Parathyroid adenoma (tissue), 2 donors: ENCODE measurements around the gene ZNF668.

Experiments
- H2AFZ ChIP-seq: fragments of 300-600 bp; sonication (generic); one replicate; pipeline ENCODE4 v1.7.0; 2017; ENCODE audit warnings: antibody characterized with exemption, mild to moderate bottlenecking
- H3K27ac ChIP-seq: fragments of 300-600 bp; sonication (generic); one replicate; pipeline ENCODE4 v1.7.0; 2017
- H3K27me3 ChIP-seq: fragments of 300-600 bp; sonication (generic); one replicate; pipeline ENCODE4 v1.7.0; 2017; ENCODE audit warnings: low read length; ENCODE audit not compliant: control insufficient read depth, insufficient read depth
- H3K36me3 ChIP-seq: fragments of 300-600 bp; sonication (generic); one replicate; pipeline ENCODE4 v1.7.0; 2017; ENCODE audit warnings: low read length; ENCODE audit not compliant: control insufficient read depth, insufficient read depth
- H3K4me1 ChIP-seq: fragments of 300-600 bp; sonication (generic); one replicate; pipeline ENCODE4 v1.7.0; 2017; ENCODE audit warnings: control low read depth
- H3K4me2 ChIP-seq: fragments of 300-600 bp; sonication (generic); one replicate; pipeline ENCODE4 v1.7.0; 2017; ENCODE audit warnings: low read length
- H3K4me3 ChIP-seq: fragments of 300-600 bp; sonication (generic); one replicate; pipeline ENCODE4 v1.7.0; 2017; ENCODE audit warnings: low read depth, low read length
- H3K79me2 ChIP-seq: fragments of 300-600 bp; sonication (generic); one replicate; pipeline ENCODE4 v1.7.0; 2017; ENCODE audit warnings: control low read depth
- H3K9ac ChIP-seq: fragments of 300-600 bp; sonication (generic); one replicate; pipeline ENCODE4 v1.7.0; 2017; ENCODE audit warnings: mild to moderate bottlenecking
- H3K9me3 ChIP-seq: fragments of 300-600 bp; sonication (generic); one replicate; pipeline ENCODE4 v1.7.0; 2017; ENCODE audit warnings: low read length; ENCODE audit not compliant: control insufficient read depth
- CTCF ChIP-seq: fragments of 300-600 bp; sonication (generic); IDR thresholded peaks from one replicate; pipeline ENCODE4 v1.7.0; 2017; ENCODE audit warnings: antibody characterized with exemption, mild to moderate bottlenecking
- donor health status: primary hyperparathyroidism.

Gene ZNF668

GRCh38 chr16:31073970-31074813 is at the start of gene ZNF668, which contains the start of gene ZNF646:
ZNF668 (minus strand) TSS chr16:31074240; CDS start chr16:31064459, 9,781 bp downstream.
ZNF646 (plus strand) TSS chr16:31074422; CDS start chr16:31076325, 1,903 bp downstream.
- peaks cover 2% of the 10 kb centered on the region for H3K4me1 ChIP-seq
- H3K27me3 ChIP-seq = no peaks in the 10 kb centered on the region
- H3K36me3 ChIP-seq = no peaks in the 10 kb centered on the region
- peak within 1 kb of the TSS; percentile 90 for H3K4me2 ChIP-seq
- peaks cover 10% of the 10 kb centered on the region for H3K79me2 ChIP-seq
- H3K27ac ChIP-seq = peak within 1 kb of the TSS; percentile 86
- H3K4me3 ChIP-seq = peak within 1 kb of the TSS; percentile 90
- H2AFZ ChIP-seq = peak within 1 kb of the TSS; percentile 97
- TF ChIP-seq CTCF = no peak
- H3K9ac ChIP-seq = peak within 1 kb of the TSS; percentile 81
- no peaks in the 10 kb centered on the region for H3K9me3 ChIP-seq

DNA sequence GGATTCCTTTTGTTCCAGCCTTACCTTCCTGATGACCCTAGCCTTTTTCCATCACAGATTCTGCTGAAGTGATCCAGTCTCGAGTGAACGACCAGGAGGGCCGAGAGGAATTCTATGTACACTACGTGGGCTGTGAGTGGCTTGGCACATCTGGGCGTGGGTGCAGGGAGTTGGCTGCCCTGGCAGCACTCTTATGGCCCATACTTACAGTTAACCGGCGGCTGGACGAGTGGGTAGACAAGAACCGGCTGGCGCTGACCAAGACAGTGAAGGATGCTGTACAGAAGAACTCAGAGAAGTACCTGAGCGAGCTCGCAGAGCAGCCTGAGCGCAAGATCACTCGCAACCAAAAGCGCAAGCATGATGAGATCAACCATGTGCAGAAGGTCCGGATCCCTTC is 46.1 kb upstream of the ZNF668 start:
- Histone ChIP-seq H3K27me3 (no peaks in the 10 kb centered on the region), H3K4me2 (no peak overlapping the region), H3K36me3 (no peaks in the 10 kb centered on the region), H3K9ac (no peak overlapping the region), H3K27ac (no peak overlapping the region), H3K4me3 (no peak overlapping the region), H3K9me3 (no peaks in the 10 kb centered on the region), H3K79me2 (peaks cover 27% of the 10 kb centered on the region), H3K4me1 (no peaks in the 10 kb centered on the region), H2AFZ (no peak overlapping the region)
- TF ChIP-seq CTCF = no peak

GRCh38 chr16:31118223-31119155 is 44.4 kb upstream of the ZNF668 start:
- no peak for TF ChIP-seq CTCF
- H3K27me3 ChIP-seq = no peaks in the 10 kb centered on the region
- H3K4me3 ChIP-seq = peak overlapping the region; percentile 82
- peak overlapping the region; percentile 73 for H2AFZ ChIP-seq
- peak overlapping the region; percentile 83 for H3K9ac ChIP-seq
- H3K4me2 ChIP-seq = peak overlapping the region; percentile 80
- H3K36me3 ChIP-seq = no peaks in the 10 kb centered on the region
- H3K79me2 ChIP-seq = peaks cover 27% of the 10 kb centered on the region
- no peaks in the 10 kb centered on the region for H3K4me1 ChIP-seq
- H3K9me3 ChIP-seq = no peaks in the 10 kb centered on the region
- peak overlapping the region; percentile 99 for H3K27ac ChIP-seq

DNA sequence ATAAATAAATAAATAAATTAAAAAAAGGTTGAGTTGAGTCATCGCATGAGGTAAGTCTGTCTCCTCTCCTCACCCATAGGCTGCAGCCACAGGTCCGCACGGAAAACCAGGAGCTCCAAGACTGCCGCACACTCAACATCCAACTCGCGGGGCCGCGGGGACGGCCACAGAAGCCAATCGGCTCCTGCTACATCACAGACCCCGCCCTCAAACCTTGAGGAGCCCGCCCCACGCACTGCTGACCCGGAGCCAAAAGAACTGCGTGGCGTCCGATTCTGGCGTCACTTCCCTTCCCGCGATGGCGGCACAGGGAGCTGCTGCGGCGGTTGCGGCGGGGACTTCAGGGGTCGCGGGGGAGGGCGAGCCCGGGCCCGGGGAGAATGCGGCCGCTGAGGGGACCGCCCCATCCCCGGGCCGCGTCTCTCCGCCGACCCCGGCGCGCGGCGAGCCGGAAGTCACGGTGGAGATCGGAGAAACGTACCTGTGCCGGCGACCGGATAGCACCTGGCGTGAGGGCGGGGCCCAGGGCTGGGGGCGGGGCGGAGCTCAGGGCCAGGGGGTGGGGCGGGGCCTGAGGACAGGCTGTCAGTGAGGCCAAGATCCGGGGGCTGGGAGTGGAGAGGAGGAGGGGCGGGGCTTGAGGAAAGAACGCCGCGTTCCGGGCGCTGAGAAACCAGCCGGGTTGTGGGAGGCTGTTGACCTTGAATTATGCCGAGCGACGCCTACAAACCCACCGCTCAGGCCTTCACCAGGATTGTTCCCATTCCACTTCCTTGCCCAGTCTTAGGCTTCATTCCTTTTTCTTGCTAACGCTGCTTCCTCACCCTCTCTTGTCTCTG is 43.6 kb upstream of the ZNF668 start, which contains the start of gene KAT8:
Gene KAT8 (plus strand): TSS at position 281 of the 839 bp plus-strand sequence. CDS start 18 bp downstream, at position 299.
- Histone ChIP-seq H3K79me2 (peaks cover 27% of the 10 kb centered on the region), H3K9ac (peak within 1 kb of the TSS; percentile 83), H3K4me3 (peak within 1 kb of the TSS; percentile 82), H3K4me1 (no peaks in the 10 kb centered on the region), H3K36me3 (no peaks in the 10 kb centered on the region), H3K9me3 (no peaks in the 10 kb centered on the region), H3K27ac (peak within 1 kb of the TSS; percentile 99), H3K27me3 (no peaks in the 10 kb centered on the region), H2AFZ (peak within 1 kb of the TSS; percentile 73), H3K4me2 (peak within 1 kb of the TSS; percentile 80)
- no peak for TF ChIP-seq CTCF
